Measurements from ENCODE around the gene NDUFAF4. TPM values are rescaled to one million over a fixed set of nuclear protein-coding genes. Genes with fewer than 3 reads are reported as not detected.

Gene NDUFAF4
- total RNA-seq, 2 experiments from 2014 or later, result 65.4 to 84.6 TPM

DNA sequence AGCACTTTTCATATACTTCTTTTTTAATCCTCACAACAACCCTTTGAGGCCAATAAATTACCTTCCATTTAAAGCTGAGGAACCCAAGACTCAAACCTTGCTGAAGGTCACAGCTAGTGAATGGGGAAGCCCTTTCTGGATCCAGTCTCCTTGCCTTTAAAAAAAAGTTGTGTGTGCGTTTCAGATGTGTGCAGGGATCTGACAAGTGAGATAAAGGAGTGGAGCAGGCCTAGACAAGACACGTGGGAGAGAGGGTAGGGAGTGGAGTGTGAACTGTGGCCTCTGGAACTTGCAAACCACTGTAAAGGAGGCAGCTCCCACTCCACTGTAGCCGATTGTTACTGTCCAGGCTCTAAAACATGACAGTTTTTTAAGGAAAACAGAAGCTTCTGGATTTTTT, 28.7 kb upstream of the NDUFAF4 start:
- DNase-seq (no peak), ATAC-seq (no peak)
- H3K4me3 Mint-ChIP-seq, result peak overlapping the region; percentile 88
- POLR2A ChIA-PET, result interaction anchor here (2.3 kb wide), 1 partner anchor 19 kb away, joined by 11 read pairs; no protein-coding TSS in a partner anchor
- H3K9me3 Mint-ChIP-seq (ENCODE audit: low read depth), result no peaks in the 10 kb centered on the region
- H3K36me3 Mint-ChIP-seq (ENCODE audit: low read depth), result no peaks in the 10 kb centered on the region
- no peaks in the 10 kb centered on the region for H3K27me3 Mint-ChIP-seq
- no peak overlapping the region for H3K27ac Mint-ChIP-seq
- intact Hi-C loops (cut with DNase I, micrococcal nuclease), result loop anchor here in 1 of 2 experiments (10.0 kb wide), 1 partner anchor 358 kb away; the partner anchor contains the start of gene MMS22L
- peaks cover 25% of the 10 kb centered on the region for H3K4me1 Mint-ChIP-seq
- CTCF ChIA-PET, result interaction anchor here (1.2 to 2.4 kb wide), 2 partner anchors 19 to 27 kb away, joined by 5 to 8 read pairs; no protein-coding TSS in a partner anchor

DNA sequence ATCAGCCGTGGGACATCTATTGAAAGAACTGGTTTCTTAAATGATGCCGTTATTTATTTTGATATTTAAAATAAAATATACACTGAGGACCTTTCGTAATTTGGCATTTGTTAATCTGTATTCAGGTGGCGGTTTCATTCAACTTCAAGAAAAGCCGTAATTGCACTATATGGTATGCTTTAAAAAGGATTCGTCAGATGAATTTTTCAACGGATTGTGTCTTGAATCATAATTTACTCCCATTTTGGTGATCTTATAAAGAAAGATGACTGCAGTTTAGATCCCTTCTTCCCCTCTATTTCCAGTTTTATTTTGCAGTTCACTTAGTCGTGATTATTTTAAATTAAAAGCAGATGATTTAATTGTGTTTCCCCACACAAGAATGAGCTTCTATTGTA, 27.6 kb upstream of the NDUFAF4 start:
- no peaks in the 10 kb centered on the region for H3K36me3 Mint-ChIP-seq (ENCODE audit: low read depth)
- ChIA-PET POLR2A (interaction anchor here (2.3 kb wide), 1 partner anchor 18 kb away, joined by 11 read pairs; no protein-coding TSS in a partner anchor), CTCF (interaction anchor here (1.0 to 2.4 kb wide), 5 partner anchors 12 to 25 kb away, joined by 3 to 10 read pairs (median 5); no protein-coding TSS in a partner anchor)
- ATAC-seq (no peak), DNase-seq (no peak)
- H3K9me3 Mint-ChIP-seq (ENCODE audit: low read depth), result no peaks in the 10 kb centered on the region
- H3K27ac Mint-ChIP-seq, result peak overlapping the region; percentile 85
- peak overlapping the region; percentile 88 for H3K4me3 Mint-ChIP-seq
- intact Hi-C loops (cut with DNase I, micrococcal nuclease), result loop anchor here in 1 of 2 experiments (10.0 kb wide), 1 partner anchor 360 kb away; the partner anchor contains the start of gene MMS22L
- no peaks in the 10 kb centered on the region for H3K27me3 Mint-ChIP-seq
- H3K4me1 Mint-ChIP-seq, result peaks cover 28% of the 10 kb centered on the region

DNA sequence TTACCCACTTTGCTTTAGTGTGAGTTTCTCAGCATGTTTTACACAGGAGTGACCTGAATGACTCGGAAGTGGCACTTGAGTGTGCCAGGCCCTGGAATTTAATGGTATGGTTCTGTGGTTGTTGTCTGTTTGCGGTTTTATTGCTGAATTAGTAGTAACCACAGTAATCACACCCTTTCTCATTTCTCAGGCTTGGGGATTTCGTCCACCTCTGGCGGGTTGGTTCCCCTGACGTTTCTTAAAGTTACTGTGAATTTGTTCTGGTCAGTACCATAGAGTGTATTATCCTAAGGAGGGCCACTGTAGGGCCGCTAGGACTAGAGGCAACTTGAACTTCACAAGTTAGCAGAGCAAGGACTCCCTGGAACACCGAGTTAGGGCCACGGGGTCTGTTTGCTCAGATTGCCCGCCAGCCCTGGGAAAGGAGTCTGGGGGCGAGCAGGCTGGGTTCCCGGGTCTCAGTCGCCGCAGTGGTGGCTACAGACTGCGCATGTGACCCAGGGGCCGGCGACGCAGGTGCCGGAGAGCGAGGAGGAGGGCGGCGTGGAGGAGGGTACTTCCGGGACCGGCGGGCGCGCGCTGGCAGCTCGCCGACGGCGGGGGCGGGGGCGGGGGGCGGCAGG, 26.3 kb upstream of the NDUFAF4 start:
- peak overlapping the region; percentile 88 for H3K4me3 Mint-ChIP-seq
- peak overlapping the region; percentile 81 for H3K27ac Mint-ChIP-seq
- H3K27me3 Mint-ChIP-seq, result no peaks in the 10 kb centered on the region
- intact Hi-C loops (cut with DNase I, micrococcal nuclease), result loop anchor here (1.0 to 10.0 kb wide), 7 partner anchors 17 to 1347 kb away; partner anchors contain the start of genes GPR63 (in 2 of the 2), MMS22L (in 2 of the 2), NDUFAF4 (in 2 of the 2) and MANEA (in 1 of the 2)
- DNase-seq (no peak), ATAC-seq (peak; percentile 62)
- no peaks in the 10 kb centered on the region for H3K36me3 Mint-ChIP-seq (ENCODE audit: low read depth)
- ChIA-PET CTCF (interaction anchor here (1.0 to 1.3 kb wide), 2 partner anchors 11 to 17 kb away, joined by 3 to 10 read pairs; no protein-coding TSS in a partner anchor), POLR2A (interaction anchor here (2.3 kb wide), 1 partner anchor 16 kb away, joined by 11 read pairs; no protein-coding TSS in a partner anchor)
- H3K9me3 Mint-ChIP-seq (ENCODE audit: low read depth), result no peaks in the 10 kb centered on the region
- H3K4me1 Mint-ChIP-seq, result peaks cover 28% of the 10 kb centered on the region

DNA sequence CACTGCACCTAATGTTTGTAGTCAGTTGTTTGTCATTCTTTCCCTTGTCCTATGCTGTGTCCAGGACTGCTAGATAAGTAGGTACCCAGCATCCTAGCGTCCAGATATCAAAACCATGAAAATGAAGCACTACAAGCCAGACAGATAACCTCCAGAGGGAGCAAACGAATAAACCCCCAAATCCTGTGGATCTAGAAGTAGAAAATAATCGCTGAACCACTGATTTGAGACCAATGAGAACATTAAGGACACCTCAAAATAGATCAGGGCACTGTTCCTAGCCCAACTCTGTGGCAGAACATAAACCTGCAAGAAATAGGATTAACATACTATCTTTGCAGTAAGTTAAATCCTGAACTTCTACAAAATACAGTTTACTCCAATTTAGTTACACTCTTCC, 25.7 kb upstream of the NDUFAF4 start:
- Mint-ChIP-seq H3K4me3 (peak overlapping the region; percentile 88), H3K4me1 (peaks cover 28% of the 10 kb centered on the region), H3K36me3 (ENCODE audit: low read depth) (no peaks in the 10 kb centered on the region), H3K27me3 (no peaks in the 10 kb centered on the region), H3K9me3 (ENCODE audit: low read depth) (no peaks in the 10 kb centered on the region), H3K27ac (no peak overlapping the region)
- ATAC-seq (no peak), DNase-seq (no peak)
- ChIA-PET CTCF (interaction anchor here (3.2 to 3.3 kb wide), 2 partner anchors 12 to 16 kb away, joined by 21 to 22 read pairs; no protein-coding TSS in a partner anchor), POLR2A (no interaction called here)
- intact Hi-C loops (cut with DNase I, micrococcal nuclease), result loop anchor here (5.0 to 10.0 kb wide), 2 partner anchors 359 to 361 kb away; partner anchors contain the start of gene MMS22L (in 2 of the 2)

DNA sequence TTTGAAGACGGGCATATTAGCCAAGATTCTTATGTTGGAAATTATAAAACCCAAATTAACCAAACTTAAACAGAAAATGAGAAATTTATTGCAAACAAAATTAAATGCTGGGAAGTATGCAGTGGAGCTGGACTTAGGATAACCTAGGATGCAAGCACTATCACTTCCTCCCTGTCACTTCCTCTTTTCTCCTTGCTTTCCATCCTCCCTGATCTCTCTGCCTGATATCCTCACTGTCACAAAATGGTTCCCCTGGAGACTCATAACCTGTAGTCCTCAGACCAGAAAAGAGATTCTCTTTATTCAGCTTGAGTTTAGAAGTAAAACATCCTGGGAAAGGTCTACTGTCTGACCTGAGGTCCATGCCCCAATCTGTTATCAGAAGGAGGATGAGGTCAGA, 19.4 kb upstream of the NDUFAF4 start:
- no peak overlapping the region for H3K4me3 Mint-ChIP-seq
- no peaks in the 10 kb centered on the region for H3K9me3 Mint-ChIP-seq (ENCODE audit: low read depth)
- no peaks in the 10 kb centered on the region for H3K36me3 Mint-ChIP-seq (ENCODE audit: low read depth)
- H3K4me1 Mint-ChIP-seq, result peaks cover 9% of the 10 kb centered on the region
- intact Hi-C loops (cut with DNase I, micrococcal nuclease), result loop anchor here in 1 of 2 experiments (1.0 kb wide), 1 partner anchor 8 kb away; no protein-coding TSS in a partner anchor
- no peak overlapping the region for H3K27ac Mint-ChIP-seq
- DNase-seq (no peak), ATAC-seq (no peak)
- peaks cover 11% of the 10 kb centered on the region for H3K27me3 Mint-ChIP-seq
- ChIA-PET POLR2A (no interaction called here), CTCF (interaction anchor here (0.6 to 1.4 kb wide), 3 partner anchors 9 to 30 kb away, joined by 3 to 8 read pairs (median 3); no protein-coding TSS in a partner anchor)

DNA sequence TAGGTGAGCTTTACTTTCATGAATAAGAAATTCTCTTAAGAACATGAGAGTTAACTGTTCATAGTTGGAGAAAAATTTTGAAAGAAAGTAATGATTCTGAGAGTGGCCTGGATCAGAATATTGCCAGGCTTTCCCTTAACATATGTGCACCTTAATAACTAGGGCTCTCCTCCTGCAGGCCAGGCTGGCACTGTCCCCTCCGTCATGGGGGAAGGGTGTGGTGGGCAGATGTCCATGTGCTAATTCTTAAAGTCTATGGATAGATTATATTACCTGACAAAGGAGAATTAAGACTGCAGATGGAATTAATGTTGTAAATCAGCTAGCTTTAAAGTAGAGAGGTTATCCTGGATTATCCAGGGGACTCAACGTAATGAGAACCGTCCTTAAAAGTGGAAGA, 15.9 kb upstream of the NDUFAF4 start:
- Mint-ChIP-seq H3K27ac (no peak overlapping the region), H3K27me3 (peaks cover 32% of the 10 kb centered on the region), H3K9me3 (ENCODE audit: low read depth) (no peaks in the 10 kb centered on the region), H3K4me3 (no peak overlapping the region), H3K4me1 (no peaks in the 10 kb centered on the region), H3K36me3 (ENCODE audit: low read depth) (no peaks in the 10 kb centered on the region)
- DNase-seq (no peak), ATAC-seq (no peak)
- POLR2A ChIA-PET, result no interaction called here
- CTCF ChIA-PET, result interaction anchor here (1.0 to 1.1 kb wide), 2 partner anchors 11 to 14 kb away, joined by 3 read pairs; partner anchors contain the start of gene KLHL32
- intact Hi-C loops (cut with DNase I, micrococcal nuclease), result no loop called here

DNA sequence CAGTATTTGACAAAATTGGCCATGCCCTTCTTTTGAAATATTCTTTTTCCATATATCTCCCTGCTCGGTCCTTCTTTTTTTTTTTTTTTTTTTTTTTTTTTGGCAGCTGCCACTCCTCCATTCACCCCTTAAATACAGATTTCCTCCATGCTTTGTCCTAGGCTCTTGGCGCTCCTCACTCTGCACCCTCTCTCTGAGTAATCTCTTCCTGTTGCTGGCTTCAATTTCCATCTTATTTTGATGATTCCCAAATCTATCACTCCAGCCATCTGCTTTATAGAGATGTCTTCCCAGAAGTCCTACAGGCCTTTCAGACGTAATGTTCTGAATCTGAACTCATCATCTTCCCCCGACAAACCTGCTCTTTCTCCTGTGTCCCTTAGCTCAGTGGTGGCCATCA, 14.1 kb upstream of the NDUFAF4 start:
- peaks cover 36% of the 10 kb centered on the region for H3K27me3 Mint-ChIP-seq
- POLR2A ChIA-PET, result no interaction called here
- DNase-seq (no peak), ATAC-seq (no peak)
- no peaks in the 10 kb centered on the region for H3K9me3 Mint-ChIP-seq (ENCODE audit: low read depth)
- no peaks in the 10 kb centered on the region for H3K36me3 Mint-ChIP-seq (ENCODE audit: low read depth)
- no peak overlapping the region for H3K27ac Mint-ChIP-seq
- CTCF ChIA-PET, result interaction anchor here (0.5 to 3.0 kb wide), 4 partner anchors 8 to 135 kb away, joined by 3 to 21 read pairs (median 6); no protein-coding TSS in a partner anchor
- intact Hi-C loops (cut with DNase I, micrococcal nuclease), result no loop called here
- H3K4me3 Mint-ChIP-seq, result no peak overlapping the region
- peaks cover 14% of the 10 kb centered on the region for H3K4me1 Mint-ChIP-seq

DNA sequence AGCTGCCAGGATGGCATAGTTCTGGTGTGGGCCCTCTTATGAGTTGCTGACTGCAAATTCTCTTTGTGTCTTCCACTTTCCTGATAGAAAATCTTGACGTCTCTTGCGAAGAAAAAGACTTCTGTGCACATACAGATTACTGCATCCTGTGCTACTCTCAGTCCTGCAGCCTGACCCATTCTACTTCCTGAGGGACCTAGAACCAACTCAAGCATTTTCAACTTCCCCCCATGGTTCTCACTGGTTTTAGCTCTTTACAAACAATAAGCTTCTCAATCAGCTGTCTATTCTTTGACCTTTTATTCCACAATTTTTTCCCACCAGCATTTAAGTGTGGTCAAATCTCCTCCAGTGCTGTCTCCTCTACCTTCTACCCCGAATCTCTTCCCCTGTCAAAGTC, 13.5 kb upstream of the NDUFAF4 start:
- intact Hi-C loops (cut with DNase I, micrococcal nuclease), result no loop called here
- ChIA-PET CTCF (interaction anchor here (3.0 kb wide), 1 partner anchor 11 kb away, joined by 21 read pairs; no protein-coding TSS in a partner anchor), POLR2A (no interaction called here)
- Mint-ChIP-seq H3K9me3 (ENCODE audit: low read depth) (no peaks in the 10 kb centered on the region), H3K4me3 (no peak overlapping the region), H3K4me1 (peaks cover 20% of the 10 kb centered on the region), H3K36me3 (ENCODE audit: low read depth) (no peaks in the 10 kb centered on the region), H3K27ac (no peak overlapping the region), H3K27me3 (peaks cover 36% of the 10 kb centered on the region)
- no peak for ATAC-seq
- DNase-seq, result no peak

DNA sequence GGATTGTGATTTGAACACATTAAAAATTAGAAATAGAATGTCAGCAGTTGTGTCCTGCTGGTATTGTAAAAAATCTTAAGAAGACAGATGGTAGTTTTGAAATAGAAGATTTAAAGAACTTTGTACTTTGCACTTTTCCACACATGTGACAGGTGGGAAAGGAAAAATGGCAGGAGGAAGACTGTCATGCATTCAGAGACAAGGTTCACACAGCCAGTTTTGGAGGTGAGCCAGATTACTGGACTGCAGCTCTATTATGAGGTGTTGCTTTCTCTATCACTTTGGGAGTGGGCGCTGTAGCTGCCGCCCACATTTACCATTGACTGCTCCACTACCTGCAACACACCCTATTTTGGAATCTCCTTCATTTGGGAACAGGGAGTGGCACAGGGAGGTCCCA, 12.1 kb upstream of the NDUFAF4 start:
- Mint-ChIP-seq H3K36me3 (ENCODE audit: low read depth) (no peaks in the 10 kb centered on the region), H3K27ac (no peak overlapping the region), H3K4me3 (no peak overlapping the region), H3K27me3 (peaks cover 35% of the 10 kb centered on the region), H3K4me1 (peaks cover 25% of the 10 kb centered on the region), H3K9me3 (ENCODE audit: low read depth) (no peaks in the 10 kb centered on the region)
- ATAC-seq (no peak), DNase-seq (no peak)
- ChIA-PET POLR2A (no interaction called here), CTCF (interaction anchor here (0.7 kb wide), 1 partner anchor 11 kb away, joined by 4 read pairs; no protein-coding TSS in a partner anchor)
- intact Hi-C loops (cut with DNase I, micrococcal nuclease), result loop anchor here in 1 of 2 experiments (1.0 to 5.0 kb wide), 2 partner anchors 7 to 202 kb away; no protein-coding TSS in a partner anchor

DNA sequence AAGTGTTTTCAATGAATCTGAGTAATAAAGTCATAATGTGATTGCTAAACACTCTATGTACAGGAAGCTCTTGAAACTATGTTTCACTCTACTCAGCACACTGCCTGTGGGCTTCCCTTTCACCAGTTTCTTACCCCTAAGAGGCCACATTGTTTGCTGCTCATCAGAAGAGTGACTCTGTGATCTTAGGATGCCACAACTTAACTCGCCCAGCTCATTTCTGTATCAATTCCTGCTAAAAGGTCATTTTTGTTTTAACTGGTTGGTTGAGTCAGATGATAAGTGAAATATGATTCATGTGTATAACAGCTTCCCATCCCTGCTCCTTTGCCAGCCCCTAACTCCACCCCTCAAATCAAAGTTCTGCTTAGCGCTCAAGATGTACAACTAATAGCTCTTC, 9.8 kb upstream of the NDUFAF4 start:
- Mint-ChIP-seq H3K4me1 (peaks cover 26% of the 10 kb centered on the region), H3K27me3 (peaks cover 37% of the 10 kb centered on the region), H3K27ac (peak overlapping the region; percentile 69), H3K4me3 (no peak overlapping the region), H3K9me3 (ENCODE audit: low read depth) (no peaks in the 10 kb centered on the region), H3K36me3 (ENCODE audit: low read depth) (no peaks in the 10 kb centered on the region)
- POLR2A ChIA-PET, result interaction anchor here (1.0 to 1.7 kb wide), 6 partner anchors 10 to 142 kb away, joined by 3 to 11 read pairs (median 9); partner anchors contain the start of genes KLHL32 and NDUFAF4
- peak; percentile 99 for ATAC-seq
- CTCF ChIA-PET, result interaction anchor here (0.8 to 2.7 kb wide), 10 partner anchors 7 to 152 kb away, joined by 3 to 23 read pairs (median 4); partner anchors contain the start of genes KLHL32 and NDUFAF4
- DNase-seq, result peak; percentile 76
- intact Hi-C loops (cut with DNase I, micrococcal nuclease), result loop anchor here (1.0 to 5.0 kb wide), 7 partner anchors 9 to 205 kb away; partner anchors contain the start of genes KLHL32 (in 2 of the 2) and NDUFAF4 (in 1 of the 2)

DNA sequence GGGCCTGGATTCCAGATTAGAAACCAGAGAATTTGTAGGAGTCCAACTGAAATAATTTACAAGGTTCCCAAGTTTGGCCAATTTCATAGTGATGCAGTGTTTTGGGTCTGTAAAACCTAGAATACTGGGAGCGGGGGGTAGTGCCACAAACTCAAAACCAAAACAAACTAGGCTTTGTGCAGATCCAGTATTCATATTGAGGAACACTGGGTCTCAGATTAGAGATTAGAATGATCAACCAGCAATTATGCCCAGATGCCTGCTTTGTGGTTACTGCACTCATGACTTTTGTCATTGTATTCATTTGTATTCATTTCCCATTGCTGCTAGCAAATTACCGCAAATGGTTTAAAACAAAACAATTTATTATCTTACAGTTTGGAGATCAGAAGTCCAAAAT, 3.2 kb upstream of the NDUFAF4 start:
- Mint-ChIP-seq H3K4me3 (no peak overlapping the region), H3K4me1 (peaks cover 24% of the 10 kb centered on the region), H3K27me3 (peaks cover 19% of the 10 kb centered on the region), H3K36me3 (ENCODE audit: low read depth) (peaks cover 6% of the 10 kb centered on the region), H3K27ac (no peak overlapping the region), H3K9me3 (ENCODE audit: low read depth) (no peaks in the 10 kb centered on the region)
- ChIA-PET CTCF (interaction anchor here (2.3 to 4.2 kb wide), 3 partner anchors 20 to 158 kb away, joined by 8 to 24 read pairs (median 23); no protein-coding TSS in a partner anchor), POLR2A (no interaction called here)
- no peak for ATAC-seq
- intact Hi-C loops (cut with DNase I, micrococcal nuclease), result no loop called here
- no peak for DNase-seq
